ENCODE measurements around the gene RFT1. TPM values are rescaled to one million over a fixed set of nuclear protein-coding genes. Genes with fewer than 3 reads are reported as not detected.
A peak's percentile ranks its signal among the peaks of the same experiment; 100 is the strongest.

Gene RFT1
- total and polyA plus RNA-seq, 2 of the 13 experiments (the other 11 are each of a cell fraction or from before 2014, with no cell fraction given) = 23.2 to 37.0 TPM

GRCh38 chr3:53160660-53161449, 30.6 kb upstream of the RFT1 start, which contains the start of gene PRKCD (continued):
- 0 out of 2 replicates have a peak, but pooled peaks have one; percentile 22 for TF ChIP-seq THRA (CRISPR knock-in tag; IDR thresholded peaks at IDR 0.05; ENCODE audit: borderline replicate concordance)
- peak; percentile 58 for TF ChIP-seq ZNF687 (CRISPR knock-in tag; IDR thresholded peaks at IDR 0.05)
- TF ChIP-seq XBP1 (CRISPR knock-in tag; IDR thresholded peaks at IDR 0.05) = no peak
- TF ChIP-seq ZBTB21 (CRISPR knock-in tag; IDR thresholded peaks at IDR 0.05) = no peak
- TF ChIP-seq HMG20B (CRISPR knock-in tag; conservative IDR thresholded peaks at IDR 0.05) = no peak
- TF ChIP-seq ZNF282 (IDR thresholded peaks at IDR 0.05; ENCODE audit: partially characterized antibody) = no peak
- no peak for TF ChIP-seq PREB (CRISPR knock-in tag; IDR thresholded peaks at IDR 0.05)
- TF ChIP-seq, protein P1, sequence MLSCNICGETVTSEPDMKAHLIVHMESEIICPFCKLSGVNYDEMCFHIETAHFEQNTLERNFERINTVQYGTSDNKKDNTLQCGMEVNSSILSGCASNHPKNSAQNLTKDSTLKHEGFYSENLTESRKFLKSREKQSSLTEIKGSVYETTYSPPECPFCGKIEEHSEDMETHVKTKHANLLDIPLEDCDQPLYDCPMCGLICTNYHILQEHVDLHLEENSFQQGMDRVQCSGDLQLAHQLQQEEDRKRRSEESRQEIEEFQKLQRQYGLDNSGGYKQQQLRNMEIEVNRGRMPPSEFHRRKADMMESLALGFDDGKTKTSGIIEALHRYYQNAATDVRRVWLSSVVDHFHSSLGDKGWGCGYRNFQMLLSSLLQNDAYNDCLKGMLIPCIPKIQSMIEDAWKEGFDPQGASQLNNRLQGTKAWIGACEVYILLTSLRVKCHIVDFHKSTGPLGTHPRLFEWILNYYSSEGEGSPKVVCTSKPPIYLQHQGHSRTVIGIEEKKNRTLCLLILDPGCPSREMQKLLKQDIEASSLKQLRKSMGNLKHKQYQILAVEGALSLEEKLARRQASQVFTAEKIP (CRISPR knock-in tag; IDR thresholded peaks at IDR 0.05; ENCODE audit: borderline replicate concordance) = no peak
- TF ChIP-seq ATF3 (CRISPR knock-in tag; IDR thresholded peaks at IDR 0.05) = no peak
- no peak for TF ChIP-seq RFX5 (IDR thresholded peaks at IDR 0.05; ENCODE audit: low read depth, low read length)
- no peak for TF ChIP-seq HMG20A (CRISPR knock-in tag; IDR thresholded peaks at IDR 0.05; ENCODE audit: borderline replicate concordance)
- TF ChIP-seq CHCHD3 (CRISPR knock-in tag; IDR thresholded peaks at IDR 0.05) = no peak
- TF ChIP-seq NFIC (IDR thresholded peaks at IDR 0.05; ENCODE audit: low read length) = no peak
- no peak for TF ChIP-seq ELF3 (CRISPR knock-in tag; IDR thresholded peaks at IDR 0.05)
- no peak for TF ChIP-seq MATR3 (CRISPR knock-in tag; IDR thresholded peaks at IDR 0.05)
- no peak for TF ChIP-seq ZNF605 (CRISPR knock-in tag; IDR thresholded peaks at IDR 0.05)
- no peak for TF ChIP-seq XRCC5 (optimal IDR thresholded peaks at IDR 0.05; ENCODE audit: low read length)
- TF ChIP-seq MTA1 (CRISPR knock-in tag; IDR thresholded peaks at IDR 0.05; ENCODE audit: borderline replicate concordance) = no peak
- TF ChIP-seq ZNF598 (CRISPR knock-in tag; IDR thresholded peaks at IDR 0.05; ENCODE audit: borderline replicate concordance) = no peak
- TF ChIP-seq SMARCC2 (IDR thresholded peaks at IDR 0.05) = no peak
- 0 out of 2 replicates have a peak, but pooled peaks have one; percentile 29 for TF ChIP-seq HOXA5 (CRISPR knock-in tag; IDR thresholded peaks at IDR 0.05)
- TF ChIP-seq ZNF773 (CRISPR knock-in tag; IDR thresholded peaks at IDR 0.05; ENCODE audit: borderline replicate concordance) = no peak; the same call in 1 of the 2 replicates
